HG03442 (cell line): ENCODE data around the gene FXYD5.
A peak's percentile ranks its signal among the peaks of the same experiment; 100 is the strongest.
"Not testable (repeated sequence)": the region's sequence is repeated elsewhere in the genome, so short reads cannot be mapped to it uniquely, and the experiment has no call there.

Experiments
- ATAC-seq: cut with Tn5 transposase; IDR thresholded peaks from one replicate; pipeline ENCODE4 v1.9.1; 2021; ENCODE audit warnings: mild to moderate bottlenecking, moderate library complexity; ENCODE audit not compliant: unreplicated experiment

The FXYD5 gene

DNA sequence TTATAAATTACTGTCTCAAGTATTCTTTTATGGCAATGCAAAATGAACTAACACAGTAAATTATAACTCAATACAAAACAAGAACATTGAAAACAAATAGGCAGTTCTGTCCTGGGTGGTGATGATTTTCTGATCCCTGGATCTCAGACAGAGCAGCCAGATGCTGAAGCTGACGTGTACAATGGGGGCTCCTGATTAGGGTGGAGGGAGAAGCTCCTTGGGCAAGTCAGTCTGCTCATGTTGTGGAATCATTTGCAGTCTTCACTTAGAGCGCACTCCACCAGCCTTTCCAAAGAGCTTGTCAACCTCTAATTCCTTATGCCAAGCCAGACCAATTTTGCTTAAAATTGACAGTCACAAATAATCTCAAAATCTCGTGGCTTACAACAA, 21.6 kb downstream of the FXYD5 start:
- no peak for ATAC-seq

DNA sequence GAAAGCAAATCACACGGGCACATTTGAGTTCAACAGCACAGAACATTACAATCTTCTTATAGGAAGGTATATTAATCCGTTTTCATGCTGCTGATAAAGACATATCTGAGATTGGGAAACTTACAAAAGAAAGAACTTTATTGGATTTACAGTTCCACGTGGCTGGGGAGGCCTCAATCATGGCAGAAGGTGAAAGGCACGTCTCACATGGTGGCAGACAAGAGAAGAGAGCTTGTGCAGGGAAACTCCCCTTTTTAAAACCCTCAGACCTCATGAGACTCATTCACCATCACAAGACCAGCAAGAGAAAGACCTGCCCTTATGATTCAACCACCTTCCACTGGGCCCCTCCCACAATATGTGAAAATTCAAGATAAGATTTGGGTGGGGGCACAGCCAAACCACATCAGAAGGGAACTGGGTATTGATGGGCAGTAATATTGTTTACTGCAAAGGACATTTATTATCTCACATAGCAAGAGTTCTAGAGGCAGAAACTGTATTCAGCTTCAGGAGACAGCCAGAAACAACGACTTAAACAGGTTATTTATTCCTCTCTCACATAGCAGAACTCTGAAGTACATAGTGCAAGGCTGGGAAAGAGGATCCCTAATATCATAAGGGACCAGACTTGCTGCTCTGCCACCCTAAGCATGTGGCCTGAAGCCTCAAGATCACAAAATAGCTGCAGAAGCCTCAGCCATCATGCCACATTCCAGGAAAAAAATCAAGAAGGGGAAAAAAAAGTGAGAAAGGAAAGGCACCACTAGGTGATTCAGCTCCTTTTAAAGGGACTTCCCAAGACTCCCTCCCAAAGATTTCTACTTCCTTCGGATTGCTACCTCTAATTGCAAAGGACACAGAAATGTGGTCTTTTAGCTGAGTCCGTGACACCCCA, 23.1 kb downstream of the FXYD5 start:
- ATAC-seq: no peak

DNA sequence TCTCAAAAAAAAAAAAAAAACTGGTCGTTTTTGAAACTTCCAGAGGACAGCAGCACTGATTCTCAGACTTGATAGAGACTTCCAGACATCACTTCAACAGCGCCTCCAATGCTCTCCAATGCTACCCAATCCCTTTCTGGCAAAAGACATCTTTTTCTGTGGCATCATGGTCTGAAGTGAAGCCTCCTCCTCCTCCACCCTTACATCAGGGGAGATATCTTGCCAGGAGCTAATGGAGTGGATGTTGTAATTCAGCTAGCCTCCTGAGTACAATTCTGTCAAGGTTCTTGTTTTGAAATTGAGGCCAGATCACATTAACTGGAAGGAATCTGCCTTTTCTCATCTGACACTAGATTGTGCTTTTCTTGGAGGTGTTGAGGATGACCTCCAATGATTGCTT, 24.2 kb downstream of the FXYD5 start:
- no peak for ATAC-seq

DNA sequence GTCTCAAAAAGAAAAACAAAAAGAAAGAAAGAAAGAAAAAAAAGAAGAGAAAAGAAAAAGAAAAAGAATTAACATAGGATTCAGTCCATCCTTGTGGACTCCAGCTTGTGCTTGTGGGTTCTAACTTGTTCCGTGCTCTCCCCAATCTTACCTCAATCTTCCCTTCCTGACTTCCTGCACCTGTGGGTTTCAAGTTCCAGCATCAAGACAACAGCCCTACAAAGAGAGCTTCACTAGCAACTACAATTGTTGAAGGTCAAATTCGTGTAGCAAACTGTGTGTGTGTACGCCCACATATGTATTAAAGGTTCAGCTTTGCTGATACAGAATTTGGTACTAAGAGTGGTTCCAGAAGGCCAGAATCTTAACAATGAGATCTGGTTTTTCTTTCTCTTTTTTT, 25.3 kb downstream of the FXYD5 start:
- no peak for ATAC-seq

DNA sequence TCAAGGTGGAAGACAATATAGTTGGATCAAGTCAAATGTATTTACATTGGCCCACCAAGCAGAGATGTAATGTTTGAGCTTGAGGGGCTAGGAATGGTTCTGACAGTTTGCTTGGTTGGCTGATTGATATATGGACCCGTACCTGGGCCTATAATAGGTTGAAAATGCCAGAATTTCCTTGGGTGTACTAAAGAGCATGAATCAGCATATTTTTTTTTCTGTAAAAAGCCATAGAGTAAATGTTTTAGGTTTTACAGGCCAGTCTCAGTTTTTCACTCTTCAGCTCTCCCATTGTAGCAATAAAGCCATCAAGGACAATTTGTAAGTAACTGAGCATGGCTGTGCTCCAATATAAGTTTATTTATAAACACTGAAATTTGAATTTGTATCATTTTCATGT, 26.9 kb downstream of the FXYD5 start:
- ATAC-seq: no peak

DNA sequence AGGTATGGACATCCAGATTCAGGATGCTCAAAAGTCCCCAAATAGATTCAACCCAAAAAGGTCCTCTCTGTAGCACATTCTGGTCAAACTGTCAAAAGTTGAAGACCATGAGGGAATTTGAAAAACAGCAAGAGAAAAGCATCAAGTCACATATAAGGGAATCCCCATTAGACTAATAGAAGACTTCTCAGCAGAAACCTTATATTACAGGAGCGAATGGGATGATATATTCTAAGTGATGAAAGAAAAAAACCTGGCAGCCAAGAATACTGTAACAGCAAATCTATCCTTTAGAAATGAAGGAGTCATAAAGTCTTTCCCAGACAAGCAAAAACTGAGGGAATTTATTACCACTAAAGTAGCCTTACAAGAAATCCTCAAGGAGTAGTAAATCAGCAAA, 29.7 kb downstream of the FXYD5 start:
- no peak for ATAC-seq

DNA sequence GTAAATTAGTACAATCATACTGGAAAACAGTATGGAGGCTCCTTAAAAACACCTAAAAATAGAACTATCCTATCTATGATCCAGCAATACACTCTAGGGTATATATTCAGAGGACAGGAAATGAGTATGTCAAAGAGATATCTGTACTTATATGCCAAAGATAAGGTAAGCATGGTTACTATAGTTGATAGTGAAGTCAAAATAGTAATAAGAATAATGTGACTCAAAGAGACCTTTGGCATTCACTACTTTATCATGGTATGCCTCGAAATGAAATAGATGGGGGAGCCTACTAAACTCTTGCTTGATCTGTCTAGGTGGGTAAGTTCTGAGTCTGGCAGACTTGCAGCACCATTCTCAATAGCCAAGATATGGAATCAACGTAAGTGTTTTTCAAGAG, 30.3 kb downstream of the FXYD5 start:
- no peak for ATAC-seq

DNA sequence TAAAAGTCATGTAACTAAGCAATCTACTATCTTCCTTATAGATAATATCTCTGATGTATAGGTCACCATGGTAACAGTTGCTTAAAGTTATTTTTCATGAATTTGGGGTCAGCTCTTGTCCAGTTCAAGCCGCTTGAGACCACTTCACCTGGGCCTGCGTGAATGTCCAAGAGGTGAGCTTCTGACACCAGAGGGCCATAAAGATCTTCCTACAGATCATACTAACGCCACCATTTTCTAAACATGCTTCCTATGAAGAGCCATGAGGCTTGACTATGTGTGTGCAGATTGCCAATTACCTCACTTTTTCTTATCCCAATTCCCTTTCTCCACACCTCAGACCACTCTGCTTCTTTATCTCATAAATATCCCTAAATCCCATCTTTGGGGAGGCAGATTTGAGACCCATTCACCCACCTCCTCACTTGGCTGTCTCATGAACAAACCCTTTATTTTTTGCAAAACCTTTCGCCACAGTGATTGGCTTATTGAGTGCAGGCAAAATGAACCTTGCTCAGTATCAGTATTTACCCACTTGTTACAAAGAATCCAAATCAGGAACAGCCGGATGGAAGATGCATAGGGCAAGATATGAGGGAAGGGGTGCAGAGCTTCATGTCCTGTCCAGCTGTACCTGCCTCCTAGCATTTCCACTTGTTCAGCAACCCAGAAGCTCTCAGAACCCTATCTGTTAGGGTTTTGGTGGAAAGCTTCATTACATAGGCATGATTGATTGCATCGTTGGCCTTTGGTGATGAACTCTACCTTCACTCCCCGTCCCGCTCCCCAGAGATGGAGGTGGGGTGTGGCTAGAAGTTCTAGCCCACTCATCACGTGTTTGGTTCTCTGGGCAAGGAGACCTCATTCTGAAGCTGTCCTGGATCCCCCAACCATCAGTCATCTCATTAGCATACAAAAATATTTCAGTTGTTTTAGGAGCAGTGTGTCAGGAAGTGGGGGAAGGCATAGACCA, 39.8 kb downstream of the FXYD5 start:
- no peak for ATAC-seq

DNA sequence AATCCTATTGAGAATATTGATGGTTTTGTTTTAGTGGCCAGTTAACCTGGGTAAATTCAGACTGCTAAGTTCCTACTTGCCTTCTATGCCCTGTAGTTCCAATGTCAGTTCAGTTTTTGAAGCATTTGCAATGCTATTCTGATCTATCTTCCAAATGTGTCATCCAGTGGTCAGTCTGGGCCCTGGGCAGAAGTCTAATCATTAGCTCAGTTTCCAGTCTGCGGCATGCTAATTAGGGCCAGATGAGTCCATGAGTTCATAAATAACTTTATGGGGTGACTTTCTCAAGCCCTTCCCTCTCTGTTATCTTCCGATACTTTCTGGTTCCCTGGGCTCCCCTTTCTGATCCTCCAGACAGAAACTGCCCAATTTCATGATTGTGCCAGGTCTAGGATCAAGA, 41.3 kb downstream of the FXYD5 start:
- no peak for ATAC-seq

DNA sequence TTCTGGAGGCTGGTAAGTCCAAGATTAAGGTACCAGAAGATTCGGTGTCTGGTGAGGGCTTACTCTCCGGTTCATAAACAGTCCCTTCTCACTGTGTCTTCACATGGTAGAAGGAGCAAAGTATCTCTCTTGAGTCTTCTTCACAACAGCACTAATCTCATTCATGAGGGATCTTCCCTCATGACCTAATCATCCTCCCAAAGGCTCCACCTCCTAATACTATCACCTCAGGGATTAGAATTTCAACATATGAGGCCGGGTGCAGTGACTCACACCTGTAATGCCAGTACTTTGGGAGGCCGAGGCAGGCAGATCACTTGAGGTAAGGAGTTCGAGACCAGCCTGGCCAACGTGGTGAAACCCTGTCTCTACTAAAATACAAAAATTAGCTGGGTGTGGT, 42.3 kb downstream of the FXYD5 start:
- ATAC-seq: not testable (repeated sequence)

DNA sequence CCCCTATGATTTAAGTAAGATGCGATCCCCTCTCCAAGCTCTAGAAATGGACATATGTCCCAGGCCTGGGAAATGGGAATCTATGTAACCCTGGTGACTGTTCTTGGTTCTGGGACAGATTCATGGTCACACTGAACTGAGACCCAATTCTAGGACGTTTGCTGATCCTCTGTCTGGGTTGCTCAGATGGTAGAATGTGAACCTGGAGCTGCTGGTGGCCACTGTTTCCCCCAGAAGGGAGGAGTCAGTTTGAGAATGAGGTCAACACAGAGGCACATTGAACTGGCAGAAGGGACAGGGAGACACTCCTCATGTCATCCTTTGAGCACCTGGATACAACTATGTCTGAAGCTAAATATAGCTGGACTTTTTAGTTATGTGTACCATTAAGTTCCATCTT, 44.9 kb downstream of the FXYD5 start:
- no peak for ATAC-seq

DNA sequence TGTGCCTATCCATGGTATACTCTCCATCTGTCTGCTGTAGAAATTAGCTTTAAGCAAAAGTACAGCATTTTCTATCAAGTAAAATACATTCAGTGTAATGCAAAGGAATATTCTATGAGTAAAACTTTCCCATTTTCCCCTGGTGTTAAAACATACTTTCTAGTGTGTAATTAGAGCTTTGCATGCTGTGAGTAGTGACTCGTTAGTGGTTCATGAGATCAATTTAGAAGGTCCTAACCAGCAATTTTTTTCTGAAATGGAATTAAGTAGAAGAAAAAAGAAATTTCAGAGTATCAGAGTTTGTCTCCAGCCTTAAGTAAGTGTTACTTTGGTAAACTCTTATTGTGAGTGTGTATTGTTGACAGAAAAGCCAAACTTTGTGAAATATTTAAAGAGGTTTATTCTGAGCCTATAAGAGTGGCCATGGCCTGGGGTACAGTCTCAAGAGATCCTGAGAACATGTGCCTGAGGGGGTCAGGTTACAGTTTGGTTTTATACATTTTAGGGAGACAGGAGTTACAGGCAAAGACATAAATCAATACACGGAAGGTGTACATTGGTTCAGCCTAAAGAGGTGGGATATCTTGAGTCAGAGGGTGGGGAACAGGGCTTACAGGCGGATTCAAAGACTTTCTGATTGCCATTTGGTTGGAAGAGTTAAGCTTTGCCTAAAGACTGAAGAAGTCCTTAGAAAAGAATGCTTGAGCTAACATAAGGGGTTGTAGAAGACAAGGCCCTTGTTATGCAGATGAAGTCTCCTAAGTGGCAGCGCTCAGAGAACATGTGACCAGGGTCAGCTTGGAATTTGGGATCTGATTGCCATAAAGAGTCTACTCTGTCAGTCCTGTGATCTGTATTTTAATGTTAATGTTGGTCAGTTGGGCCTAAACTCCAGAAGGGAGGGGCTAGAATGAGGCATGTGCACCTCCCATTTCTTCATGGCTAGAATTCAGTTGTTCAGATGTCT, 48.5 kb downstream of the FXYD5 start:
- no peak for ATAC-seq

DNA sequence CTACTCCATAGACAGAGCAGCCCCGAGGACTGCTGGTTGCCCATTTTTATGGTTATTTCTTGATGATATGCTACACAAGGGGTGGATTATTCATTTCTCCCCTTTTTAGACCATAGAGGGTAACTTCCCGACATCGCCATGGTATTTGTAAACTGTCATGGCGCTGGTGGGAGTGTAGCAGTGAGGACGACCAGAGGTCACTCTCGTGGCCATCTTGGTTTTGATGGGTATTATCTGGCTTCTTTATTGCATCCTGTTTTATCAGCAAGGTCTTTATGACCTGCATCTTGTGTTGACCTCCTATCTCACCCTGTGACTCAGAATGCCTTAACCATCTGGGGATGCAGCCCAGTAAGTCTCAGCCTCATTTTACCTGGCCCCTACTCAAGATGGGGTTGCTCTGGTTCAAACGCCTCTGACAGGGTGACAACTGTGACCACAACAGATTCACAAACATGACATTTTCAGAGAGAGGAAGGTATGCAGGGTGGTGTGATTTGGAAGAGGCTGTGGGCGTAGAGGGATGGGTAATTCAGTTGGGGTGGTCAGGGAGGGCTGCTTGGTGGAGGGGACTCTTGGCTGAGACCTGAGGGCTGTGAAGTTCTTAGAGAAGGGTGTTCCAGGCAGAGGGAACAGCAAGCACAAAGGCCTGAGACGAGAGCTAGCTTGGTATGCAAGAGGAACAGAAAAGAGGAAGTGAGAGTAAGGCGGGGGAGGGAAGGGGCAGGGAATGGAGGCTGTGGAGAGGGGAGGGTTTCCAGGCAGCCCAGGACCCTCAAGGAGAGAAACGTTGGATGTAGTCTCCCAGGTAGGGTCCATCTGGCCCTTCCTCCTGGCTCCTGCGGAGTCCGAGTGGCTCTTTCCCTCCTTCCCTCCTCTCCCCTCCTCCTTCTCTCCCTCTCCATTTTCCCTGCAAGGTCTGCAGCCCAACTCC, 50.5 kb downstream of the FXYD5 start:
- peak; percentile 57 for ATAC-seq

DNA sequence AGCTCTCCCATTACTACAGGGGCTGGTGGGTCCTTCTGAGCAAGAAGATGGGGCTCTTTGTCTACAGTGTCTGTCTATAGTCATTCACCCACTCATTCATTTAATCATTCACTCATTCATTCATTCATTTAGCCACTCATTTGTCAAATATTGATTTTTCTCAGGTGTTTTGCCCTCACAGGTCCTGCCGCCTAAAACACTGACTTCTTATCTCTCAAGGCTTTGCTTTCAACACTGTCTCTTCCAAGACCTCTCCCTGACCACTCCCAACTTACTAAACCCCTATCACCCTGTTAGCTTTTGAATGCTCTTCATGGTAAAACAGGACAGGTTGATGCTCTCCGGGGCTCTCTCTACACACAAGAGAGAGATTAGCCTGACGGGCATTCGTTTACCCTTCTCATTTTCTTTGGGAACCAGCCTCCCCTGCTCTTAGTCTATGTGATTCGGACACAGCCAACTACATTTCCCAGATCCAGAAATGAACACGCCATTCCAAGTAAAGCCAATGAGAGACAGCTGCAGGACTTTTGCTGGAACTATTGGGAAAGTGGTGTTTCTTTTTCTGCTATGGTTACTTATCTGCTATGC, 51.3 kb downstream of the FXYD5 start:
- no peak for ATAC-seq

DNA sequence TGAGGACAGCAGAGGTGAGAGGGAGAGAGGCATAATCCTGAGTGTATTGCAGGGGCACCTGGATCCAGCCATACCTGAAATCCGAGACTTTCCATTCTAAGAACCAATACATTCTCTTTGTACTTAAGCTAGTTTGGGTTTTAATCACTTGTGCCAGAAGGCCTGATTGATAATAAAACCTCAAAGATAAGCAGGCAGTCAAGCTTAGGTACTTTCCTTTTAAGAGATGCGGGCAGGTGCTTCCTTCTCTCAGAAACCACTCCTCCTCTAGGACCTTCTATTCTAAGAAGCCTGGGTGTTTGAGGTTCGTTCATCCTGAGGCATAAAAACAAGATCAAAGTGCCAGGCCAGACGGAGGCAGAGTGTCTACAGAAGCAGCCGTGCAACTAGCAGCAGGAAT, 51.8 kb downstream of the FXYD5 start:
- no peak for ATAC-seq

DNA sequence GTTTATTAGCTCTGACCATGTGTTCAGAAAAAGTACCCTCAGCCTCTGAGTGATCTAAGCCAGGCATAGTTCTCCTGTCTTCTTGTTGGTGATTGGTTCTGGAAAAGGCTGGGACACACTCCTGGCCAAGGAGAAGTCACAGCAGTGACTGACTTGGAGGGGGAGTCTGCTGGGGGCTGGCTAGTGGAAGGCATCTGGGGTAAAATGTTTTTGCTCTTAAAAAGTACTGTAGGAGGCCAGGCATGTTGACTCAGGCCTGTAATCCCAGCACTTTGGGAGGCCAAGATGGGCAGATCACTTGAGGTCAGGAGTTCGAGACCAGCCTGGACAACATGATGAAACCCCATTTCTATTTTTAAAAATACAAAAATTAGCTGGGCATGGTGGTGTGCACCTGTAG, 52.3 kb downstream of the FXYD5 start:
- ATAC-seq: no peak

DNA sequence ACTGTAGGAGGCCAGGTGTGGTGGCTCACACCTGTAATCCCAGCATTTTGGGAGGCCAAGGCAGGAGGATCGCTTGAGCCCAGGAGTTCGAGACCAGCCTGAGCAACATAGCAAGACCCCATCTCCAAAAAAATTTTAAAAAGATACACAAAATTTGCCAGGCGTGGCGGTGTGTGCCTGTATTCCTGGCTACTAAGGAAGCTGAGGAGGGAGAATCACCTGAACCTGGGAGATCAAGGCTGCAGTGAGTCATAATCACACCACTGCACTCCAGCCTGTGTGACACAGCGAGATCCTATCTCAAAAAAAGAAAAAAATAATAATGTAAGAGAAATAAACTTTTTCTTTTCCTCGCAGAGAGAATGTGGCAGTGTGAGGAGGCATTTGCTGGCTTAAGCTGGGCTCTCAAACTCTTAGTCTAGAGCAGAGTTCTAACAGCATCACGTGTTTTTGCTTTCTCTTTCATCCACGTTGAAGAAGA, 52.9 kb downstream of the FXYD5 start:
- no peak for ATAC-seq

DNA sequence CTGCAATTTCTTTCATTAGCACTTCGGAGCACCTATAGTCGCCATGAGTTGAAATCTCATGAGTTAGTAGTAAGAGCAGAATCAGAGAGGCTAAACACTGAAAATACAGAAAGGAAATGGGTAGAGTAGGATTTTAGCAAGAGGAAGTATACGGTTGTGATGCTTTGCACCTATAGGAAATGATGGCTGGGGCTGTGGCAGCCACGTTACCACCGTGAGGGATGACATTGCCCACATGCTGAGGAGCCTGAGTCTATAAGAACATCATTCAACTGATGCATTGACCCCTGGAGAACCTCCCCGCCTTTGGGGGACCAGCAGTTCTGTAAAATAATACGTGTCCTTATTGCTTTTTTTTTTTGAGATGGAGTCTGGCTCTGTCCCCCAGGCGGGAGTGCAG, 53.6 kb downstream of the FXYD5 start:
- no peak for ATAC-seq

DNA sequence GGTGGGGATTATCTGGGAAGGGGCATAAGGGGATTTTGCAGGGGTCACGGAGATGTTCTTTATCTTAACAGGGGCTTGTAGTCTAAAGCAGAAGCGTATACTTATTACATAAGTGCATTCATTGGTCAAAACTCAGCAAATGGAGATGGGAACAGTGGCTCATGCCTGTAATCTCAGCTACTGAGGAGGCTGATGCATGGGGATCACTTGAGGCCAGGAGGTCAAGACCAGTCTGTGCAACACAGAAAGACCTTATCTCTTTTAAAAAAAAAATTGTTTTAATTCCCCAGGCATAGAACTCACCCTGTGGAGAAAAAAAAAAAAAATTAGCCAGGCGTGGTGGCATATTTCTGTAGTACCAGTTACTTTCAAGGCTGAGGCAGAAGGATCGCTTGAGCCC, 55.1 kb downstream of the FXYD5 start:
- no peak for ATAC-seq
